Stimulated activated CD8-positive, alpha-beta memory T cell treated with anti-CD3 and anti-CD28 coated beads, Interleukin-15, amount 100 ng/mL, for 1 hour (primary cell): ENCODE results near the gene ZFYVE19.
"Not testable (repeated sequence)": the region's sequence is repeated elsewhere in the genome, so short reads cannot be mapped to it uniquely, and the experiment has no call there.

Experiments used
- DNase-seq: peaks from one replicate; pipeline ENCODE4 v3.0.0-alpha.2; 2020; ENCODE audit warnings: low read depth

The ZFYVE19 gene

DNA sequence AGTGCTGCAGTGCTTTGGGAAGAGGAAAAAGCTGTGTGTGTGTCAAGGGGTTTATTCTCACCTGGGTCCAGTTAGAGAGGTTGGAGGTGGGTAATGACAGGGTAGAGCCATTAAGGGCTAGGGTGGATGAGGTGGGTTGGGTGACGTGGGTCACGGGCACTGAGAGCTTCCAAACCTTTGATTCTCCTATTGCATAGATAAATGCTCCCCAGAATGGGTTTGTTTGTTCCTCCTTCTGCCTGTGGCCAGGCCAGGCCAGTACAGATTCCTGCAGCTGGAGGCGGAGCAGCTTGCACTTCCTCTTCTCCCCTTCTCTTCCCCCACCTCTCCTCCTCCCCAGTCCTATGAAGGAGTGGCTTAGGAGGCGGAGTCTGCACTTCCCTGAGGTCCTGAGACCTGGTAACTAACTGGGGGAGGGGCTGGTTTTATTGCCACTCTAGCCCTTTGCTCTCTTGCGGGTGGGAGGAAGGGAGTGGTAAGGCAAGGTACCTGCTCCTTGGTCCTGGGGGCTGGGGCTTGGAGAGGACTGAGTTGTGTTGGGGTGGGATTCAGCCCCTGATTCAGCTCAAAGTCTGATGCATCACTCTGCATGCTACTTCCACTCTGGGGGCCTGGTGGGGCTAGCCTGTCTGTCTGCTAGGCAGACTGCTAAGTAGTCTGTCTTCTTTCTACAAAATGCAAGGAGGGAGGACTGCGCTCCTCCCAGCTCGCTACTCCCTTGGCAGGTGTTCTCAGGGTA is 40.5 kb downstream of the ZFYVE19 start:
- no peak for DNase-seq

DNA sequence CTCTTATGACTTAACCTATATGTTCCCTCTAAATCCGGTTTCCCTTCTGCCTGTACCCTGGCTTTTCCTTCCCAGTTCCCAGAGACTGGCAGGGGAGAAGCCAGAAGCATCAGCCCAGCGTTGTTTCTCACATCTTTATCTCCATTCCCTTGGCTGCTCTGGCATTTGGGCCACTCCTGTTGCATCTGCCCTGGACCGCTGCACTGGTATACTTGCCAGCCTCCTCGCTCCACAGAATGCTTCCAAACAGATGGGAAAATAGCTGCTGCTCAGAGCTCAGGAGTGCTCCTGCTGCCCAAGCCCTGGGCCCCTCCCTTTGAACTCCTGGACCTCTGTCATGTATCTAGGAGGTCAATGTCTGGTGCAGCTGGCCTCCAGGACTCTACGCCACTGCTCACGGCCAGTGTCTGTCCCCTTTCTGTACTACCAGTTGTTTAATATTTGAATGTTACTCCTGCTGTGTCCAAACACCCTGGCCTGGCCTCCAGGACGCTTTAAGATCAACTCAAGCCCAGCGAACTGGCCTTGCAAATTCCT is 43.8 kb downstream of the ZFYVE19 start:
- DNase-seq = no peak

DNA sequence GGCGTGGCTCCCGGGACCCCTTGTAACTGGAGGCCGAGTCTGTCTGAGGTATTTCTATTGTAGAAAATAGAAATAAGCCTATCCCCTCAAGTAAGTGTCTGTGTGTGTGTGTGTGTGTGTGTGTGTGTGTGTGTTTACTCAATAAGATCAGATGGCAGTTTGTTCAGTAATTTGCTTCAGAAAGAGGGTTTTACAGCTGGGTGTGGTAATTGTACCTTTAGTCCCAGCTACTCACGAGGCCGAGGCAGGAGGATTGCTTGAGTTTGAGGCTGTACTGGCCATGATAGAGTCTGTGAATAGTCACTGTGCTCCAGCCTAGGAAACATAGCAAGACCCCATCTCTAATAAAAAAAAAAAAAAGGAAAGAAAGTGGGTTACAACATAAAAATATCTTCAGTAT is 45.6 kb downstream of the ZFYVE19 start:
- no peak for DNase-seq

DNA sequence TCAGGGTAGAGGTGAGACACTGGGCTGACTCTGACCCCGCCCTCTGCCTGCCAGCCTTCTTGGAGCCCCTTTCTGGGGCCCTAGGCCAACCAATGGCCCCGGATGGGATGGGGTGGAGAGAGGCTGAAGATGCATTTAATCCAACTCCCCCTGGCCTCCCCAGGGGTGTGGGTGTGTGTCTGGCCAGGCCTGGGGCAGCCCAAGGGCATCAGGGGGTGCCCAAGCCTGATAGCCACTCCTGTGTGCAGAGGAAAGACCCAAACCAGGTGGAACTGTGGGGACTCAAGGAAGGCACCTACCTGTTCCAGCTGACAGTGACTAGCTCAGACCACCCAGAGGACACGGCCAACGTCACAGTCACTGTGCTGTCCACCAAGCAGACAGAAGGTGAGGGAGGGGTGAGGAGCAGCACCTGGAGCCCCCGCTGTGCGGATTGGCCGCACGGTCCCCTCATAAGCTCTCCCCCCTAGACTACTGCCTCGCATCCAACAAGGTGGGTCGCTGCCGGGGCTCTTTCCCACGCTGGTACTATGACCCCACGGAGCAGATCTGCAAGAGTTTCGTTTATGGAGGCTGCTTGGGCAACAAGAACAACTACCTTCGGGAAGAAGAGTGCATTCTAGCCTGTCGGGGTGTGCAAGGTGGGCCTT is 46.5 kb downstream of the ZFYVE19 start:
- no peak for DNase-seq

DNA sequence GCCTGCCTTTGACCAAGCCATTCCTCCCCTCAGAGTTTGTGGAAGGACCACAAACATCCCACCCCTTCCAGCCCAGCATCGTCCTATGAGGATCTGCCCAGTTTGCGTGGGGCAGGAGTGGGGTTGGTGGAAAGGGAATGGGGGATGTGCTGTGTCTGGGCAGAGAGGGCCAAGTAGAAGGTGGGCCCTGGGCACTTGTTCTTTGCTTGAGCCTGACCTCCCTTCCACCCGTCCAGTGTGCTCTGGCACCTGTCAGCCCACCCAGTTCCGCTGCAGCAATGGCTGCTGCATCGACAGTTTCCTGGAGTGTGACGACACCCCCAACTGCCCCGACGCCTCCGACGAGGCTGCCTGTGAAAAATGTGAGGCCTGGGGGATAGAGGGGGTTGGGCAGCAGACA is 47.3 kb downstream of the ZFYVE19 start:
- no peak for DNase-seq

DNA sequence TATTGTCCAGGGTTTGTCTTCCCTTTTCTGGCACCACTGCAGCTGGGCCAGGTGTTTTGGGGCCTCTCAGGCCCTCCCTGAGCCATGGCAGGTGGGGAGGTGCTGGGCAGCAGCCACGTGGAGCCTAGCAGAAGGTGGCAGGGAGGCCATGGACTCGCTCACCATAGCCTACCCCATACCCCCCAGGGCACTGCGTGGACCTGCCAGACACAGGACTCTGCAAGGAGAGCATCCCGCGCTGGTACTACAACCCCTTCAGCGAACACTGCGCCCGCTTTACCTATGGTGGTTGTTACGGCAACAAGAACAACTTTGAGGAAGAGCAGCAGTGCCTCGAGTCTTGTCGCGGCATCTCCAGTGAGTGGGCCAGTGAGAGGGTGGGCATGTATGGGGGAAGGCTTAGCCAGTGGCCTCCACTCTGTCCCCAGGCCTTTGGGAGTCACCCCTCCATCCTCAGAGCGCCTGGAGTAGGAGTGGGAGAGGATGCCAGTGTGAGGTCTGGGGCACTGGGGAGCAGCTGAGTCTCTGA is 48.9 kb downstream of the ZFYVE19 start:
- DNase-seq = no peak

DNA sequence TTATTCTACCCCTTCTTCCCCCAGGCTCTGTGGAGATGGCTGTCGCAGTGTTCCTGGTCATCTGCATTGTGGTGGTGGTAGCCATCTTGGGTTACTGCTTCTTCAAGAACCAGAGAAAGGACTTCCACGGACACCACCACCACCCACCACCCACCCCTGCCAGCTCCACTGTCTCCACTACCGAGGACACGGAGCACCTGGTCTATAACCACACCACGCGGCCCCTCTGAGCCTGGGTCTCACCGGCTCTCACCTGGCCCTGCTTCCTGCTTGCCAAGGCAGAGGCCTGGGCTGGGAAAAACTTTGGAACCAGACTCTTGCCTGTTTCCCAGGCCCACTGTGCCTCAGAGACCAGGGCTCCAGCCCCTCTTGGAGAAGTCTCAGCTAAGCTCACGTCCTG is 49.9 kb downstream of the ZFYVE19 start:
- no peak for DNase-seq

DNA sequence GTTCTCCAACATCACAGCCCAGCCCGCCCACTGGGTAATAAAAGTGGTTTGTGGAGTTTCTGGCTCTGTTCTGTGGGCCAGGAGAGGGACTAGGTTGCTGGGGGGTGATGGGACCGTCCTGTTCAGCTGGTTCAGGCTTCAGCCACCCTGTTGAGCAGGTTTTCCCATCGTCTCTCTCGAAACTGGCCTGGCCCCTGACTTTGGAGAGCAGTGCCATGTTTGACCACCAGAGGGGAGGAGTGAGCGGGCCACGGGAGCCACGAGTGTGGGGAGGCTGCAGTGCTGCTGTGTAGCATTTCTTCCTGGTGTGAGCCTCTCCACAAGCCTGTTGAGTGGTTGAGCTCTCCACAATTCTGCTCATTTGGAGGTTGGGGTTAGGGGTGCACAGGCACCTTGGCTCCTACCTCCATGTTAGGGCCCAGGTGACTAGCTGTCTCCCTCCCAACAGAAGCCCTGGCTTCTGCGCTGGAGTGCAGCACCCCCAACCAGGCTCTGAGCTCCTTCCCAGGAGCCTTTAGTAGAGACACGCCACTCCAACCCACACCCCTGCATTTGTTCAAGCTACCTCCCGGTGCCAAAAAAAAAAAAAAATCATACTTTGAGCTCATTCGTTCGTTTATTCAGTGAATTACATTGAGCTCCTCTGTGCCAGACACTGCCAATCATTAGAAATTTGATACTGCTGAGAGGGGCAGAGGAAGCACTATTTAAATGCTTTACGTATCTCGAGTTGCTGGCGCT is 50.9 kb downstream of the ZFYVE19 start:
- peak; percentile 76 for DNase-seq

DNA sequence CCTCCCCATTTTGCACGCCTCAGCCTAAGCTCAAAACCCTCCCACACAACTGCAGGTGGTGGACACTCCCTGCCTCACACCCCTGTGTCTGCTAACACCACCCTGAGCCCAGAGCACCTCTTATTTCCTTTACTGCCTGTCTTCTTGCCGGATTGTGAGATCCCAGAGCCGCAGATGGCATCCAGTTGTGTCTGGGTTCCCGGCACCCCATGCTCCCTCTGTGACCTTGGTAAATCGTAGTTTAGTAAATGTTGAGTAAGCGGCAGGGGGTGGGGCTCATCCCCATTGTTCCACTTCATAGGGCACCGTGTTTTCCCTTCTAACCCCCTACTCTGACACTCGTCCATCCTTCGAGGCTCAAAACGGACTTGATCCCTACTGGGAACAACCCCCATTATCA is 51.8 kb downstream of the ZFYVE19 start:
- DNase-seq = no peak

DNA sequence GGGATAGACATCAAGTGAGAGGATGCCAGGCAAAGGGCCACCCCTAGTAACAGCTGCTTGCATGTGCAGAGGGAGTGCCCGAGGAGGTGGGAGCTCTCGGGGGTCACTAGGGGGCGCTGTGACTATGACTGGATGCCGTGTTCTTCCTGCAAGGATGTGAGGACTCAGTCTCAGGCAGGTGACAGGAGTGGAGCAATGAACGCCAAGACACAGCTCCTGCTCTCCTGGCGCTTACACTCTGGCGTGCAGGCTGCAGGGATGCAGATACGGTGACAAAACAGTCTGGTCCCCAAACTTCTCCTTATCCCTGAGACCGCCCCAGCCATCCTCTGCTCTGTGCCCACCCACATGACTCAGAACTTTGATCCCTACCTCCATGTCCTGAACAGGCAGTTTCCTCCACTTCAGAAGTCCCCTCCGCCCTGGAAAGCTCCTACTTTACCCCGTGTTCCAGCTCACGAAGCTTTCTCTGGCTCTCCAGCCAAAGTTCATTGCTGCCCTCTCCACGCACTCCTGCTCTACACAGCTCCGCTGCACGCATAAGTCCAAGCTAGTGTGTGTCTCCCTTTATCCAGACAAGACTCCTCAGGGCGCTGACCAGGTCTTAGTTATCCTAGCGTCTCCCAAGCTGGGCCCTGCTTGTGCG is 52.4 kb downstream of the ZFYVE19 start:
- peak; percentile 69 for DNase-seq

DNA sequence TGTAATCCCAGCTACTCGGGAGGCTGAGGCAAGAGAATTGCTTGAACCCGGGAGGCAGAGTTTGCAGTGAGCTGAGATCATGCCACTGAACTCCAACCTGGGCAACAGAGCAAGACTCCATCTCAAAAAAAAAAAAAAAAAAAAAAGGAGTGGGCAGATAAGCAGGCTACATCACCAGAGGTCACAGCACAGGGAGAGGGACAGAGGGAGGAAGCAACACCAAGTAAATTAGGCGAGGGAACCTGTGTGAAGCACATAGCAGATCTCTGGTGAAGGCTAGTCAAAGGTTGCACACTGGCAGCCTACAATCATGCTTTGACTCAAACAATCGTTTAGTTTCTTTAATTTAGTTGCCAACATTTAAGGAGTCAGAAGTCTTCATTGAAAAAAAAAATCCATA is 54.3 kb downstream of the ZFYVE19 start:
- not testable (repeated sequence) for DNase-seq

DNA sequence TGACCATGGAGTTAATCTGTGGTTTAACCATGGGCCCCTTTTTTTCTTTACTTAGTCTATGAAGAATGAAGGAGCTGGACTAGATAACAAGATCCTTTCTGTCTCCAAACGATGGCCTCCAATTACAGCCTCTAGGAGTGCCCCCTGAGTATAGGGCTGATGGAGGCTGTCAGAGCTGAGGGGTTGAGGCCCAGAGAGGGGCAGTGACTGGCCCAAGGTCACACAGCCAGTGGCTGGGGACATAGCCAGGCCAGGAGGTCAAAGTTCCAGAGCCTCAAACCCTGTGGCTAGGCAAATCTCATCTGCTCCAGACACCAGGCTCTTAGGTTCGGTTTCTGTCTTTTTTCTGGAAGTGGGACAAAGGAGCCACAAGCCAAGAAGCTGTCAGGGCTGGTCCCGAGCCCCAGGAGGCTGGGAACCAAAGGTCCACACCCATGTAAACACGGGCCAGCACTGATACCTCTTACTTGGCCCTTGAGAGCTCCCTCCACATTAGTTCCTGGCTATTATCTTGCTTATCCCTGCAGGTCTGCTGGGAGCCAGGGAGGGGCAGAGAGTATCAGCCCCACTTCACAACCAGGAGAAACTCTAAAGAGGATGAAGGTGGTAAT is 56.9 kb downstream of the ZFYVE19 start:
- DNase-seq = no peak
